ENCODE results near the gene ADAMTS14. TPM values are rescaled to one million over a fixed set of nuclear protein-coding genes. Genes with fewer than 3 reads are reported as not detected.

Gene ADAMTS14
- total RNA-seq, 1 experiment from 2014 or later: 1.6 TPM

DNA sequence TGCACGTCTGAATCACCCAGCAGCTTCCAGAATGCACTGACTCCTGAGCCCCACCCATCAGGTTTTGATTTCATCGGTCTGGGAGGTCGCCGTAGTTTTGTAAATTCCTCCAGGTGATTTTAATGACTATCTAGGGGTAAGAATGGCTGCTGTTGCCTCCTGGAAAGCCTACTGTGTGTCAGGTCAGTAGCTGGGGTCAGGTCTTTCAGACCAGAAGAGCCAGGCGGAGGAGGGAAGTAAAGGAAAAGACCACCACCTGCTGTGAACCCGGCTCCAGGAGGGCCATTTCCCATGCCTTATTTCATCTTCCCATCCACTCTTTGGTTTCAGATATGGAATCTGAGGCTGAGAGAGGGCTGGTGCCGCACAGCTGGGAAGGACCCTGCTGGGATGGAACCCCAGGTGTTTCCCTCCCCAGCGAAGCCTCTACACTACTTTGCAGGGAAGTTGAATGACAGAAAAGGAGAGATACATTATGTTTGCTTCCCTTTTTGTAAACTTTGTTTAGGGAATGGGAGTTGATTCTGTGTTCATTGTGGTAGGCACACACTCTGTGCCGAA lies 19.8 kb downstream of the ADAMTS14 start:
- Mint-ChIP-seq H3K27ac (peak overlapping the region in 1 of 3 experiments; percentile 31; a peak in 1 of 7 replicates), H3K27me3 (ENCODE audit: low read depth) (no peaks in the 10 kb centered on the region), H3K36me3 (ENCODE audit: insufficient read depth in 1 of 3, low read depth in 3 of 3) (peaks cover 0 to 5% (median 4%) of the 10 kb centered on the region in 3 experiments; a peak in 2 of 7 replicates), H3K4me1 (peaks cover 17 to 18% of the 10 kb centered on the region in 2 experiments), H3K9me3 (peaks cover 5 to 7% of the 10 kb centered on the region in 2 experiments; a peak in 2 of 5 replicates), H3K4me3 (no peak overlapping the region; a peak in 1 of 5 replicates)
- H3K23ac ChIP-seq (ENCODE audit: insufficient read length, low read depth, low read length): no peak overlapping the region
- H2BK12ac ChIP-seq (ENCODE audit: insufficient read length, low read depth, low read length): no peak overlapping the region
- H3K4me1 ChIP-seq (ENCODE audit: insufficient read depth, low read length): peaks cover 2% of the 10 kb centered on the region; the same call in 1 of the 2 replicates
- TF ChIP-seq, protein P1, sequence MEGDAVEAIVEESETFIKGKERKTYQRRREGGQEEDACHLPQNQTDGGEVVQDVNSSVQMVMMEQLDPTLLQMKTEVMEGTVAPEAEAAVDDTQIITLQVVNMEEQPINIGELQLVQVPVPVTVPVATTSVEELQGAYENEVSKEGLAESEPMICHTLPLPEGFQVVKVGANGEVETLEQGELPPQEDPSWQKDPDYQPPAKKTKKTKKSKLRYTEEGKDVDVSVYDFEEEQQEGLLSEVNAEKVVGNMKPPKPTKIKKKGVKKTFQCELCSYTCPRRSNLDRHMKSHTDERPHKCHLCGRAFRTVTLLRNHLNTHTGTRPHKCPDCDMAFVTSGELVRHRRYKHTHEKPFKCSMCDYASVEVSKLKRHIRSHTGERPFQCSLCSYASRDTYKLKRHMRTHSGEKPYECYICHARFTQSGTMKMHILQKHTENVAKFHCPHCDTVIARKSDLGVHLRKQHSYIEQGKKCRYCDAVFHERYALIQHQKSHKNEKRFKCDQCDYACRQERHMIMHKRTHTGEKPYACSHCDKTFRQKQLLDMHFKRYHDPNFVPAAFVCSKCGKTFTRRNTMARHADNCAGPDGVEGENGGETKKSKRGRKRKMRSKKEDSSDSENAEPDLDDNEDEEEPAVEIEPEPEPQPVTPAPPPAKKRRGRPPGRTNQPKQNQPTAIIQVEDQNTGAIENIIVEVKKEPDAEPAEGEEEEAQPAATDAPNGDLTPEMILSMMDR (conservative IDR thresholded peaks at IDR 0.05): no peak
- H3K56ac ChIP-seq (ENCODE audit: insufficient read length, low read depth, low read length): no peak overlapping the region
- no peak overlapping the region for H4K91ac ChIP-seq (ENCODE audit: insufficient read length, low read depth, low read length)
- no peaks in the 10 kb centered on the region for H3K9me3 ChIP-seq (ENCODE audit: control insufficient read depth, low read depth, low read length)
- H4K20me1 ChIP-seq (ENCODE audit: control insufficient read depth, insufficient read depth, insufficient read length): no peaks in the 10 kb centered on the region
- H3K23me2 ChIP-seq (ENCODE audit: insufficient read length, low read depth, low read length, poor library complexity, severe bottlenecking): no peaks in the 10 kb centered on the region
- no peak overlapping the region for H2BK15ac ChIP-seq (ENCODE audit: low read depth, low read length)
- H3K4me2 ChIP-seq (ENCODE audit: insufficient read depth, insufficient read length, low read length): no peak overlapping the region
- H3K18ac ChIP-seq (ENCODE audit: insufficient read length, low read depth, low read length): no peak overlapping the region
- no peak overlapping the region for H4K5ac ChIP-seq (ENCODE audit: insufficient read length, low read depth, low read length)
- no peak overlapping the region for H3K4ac ChIP-seq (ENCODE audit: low read depth, low read length)
- H3K27me3 ChIP-seq (ENCODE audit: insufficient read depth, low read length): no peaks in the 10 kb centered on the region
- H2BK120ac ChIP-seq (ENCODE audit: low read depth, low read length, poor library complexity, severe bottlenecking): no peak overlapping the region
- H3K79me2 ChIP-seq (ENCODE audit: insufficient read depth, low read length): no peaks in the 10 kb centered on the region
- no peak overlapping the region for H2BK5ac ChIP-seq (ENCODE audit: insufficient read length, low read length)
- H4K8ac ChIP-seq (replicated peaks; ENCODE audit: insufficient read length, low read depth, low read length): no peak overlapping the region
- no peak overlapping the region for H2BK20ac ChIP-seq (ENCODE audit: low read depth, low read length, poor library complexity, severe bottlenecking)
- H3K27ac ChIP-seq (ENCODE audit: insufficient read length, low read depth, low read length): no peak overlapping the region
- H3K79me1 ChIP-seq (ENCODE audit: insufficient read depth, low read depth, low read length, poor library complexity, severe bottlenecking): no peaks in the 10 kb centered on the region
- no peak overlapping the region for H3K14ac ChIP-seq (ENCODE audit: insufficient read depth, low read length)
- no CpG with 5 or more reads among the region's 9 CpGs for WGBS (ENCODE audit: extremely low coverage, insufficient read length, low lambda C conversion rate)
- no peak overlapping the region for H3K9ac ChIP-seq (ENCODE audit: extremely low read depth, insufficient read length, low read length)
- no peak for DNase-seq
- H3T11ph ChIP-seq (ENCODE audit: low read length): no peak overlapping the region
- no peak overlapping the region for H2AK5ac ChIP-seq (ENCODE audit: insufficient read length, low read length)
- H2AFZ ChIP-seq (ENCODE audit: low read length): no peak overlapping the region
